ENCODE data around the gene RCCD1.

Gene RCCD1

GRCh38 chr15:90945091-90945490 is 9.6 kb upstream of the RCCD1 start:
- no peak for DNase-seq

DNA sequence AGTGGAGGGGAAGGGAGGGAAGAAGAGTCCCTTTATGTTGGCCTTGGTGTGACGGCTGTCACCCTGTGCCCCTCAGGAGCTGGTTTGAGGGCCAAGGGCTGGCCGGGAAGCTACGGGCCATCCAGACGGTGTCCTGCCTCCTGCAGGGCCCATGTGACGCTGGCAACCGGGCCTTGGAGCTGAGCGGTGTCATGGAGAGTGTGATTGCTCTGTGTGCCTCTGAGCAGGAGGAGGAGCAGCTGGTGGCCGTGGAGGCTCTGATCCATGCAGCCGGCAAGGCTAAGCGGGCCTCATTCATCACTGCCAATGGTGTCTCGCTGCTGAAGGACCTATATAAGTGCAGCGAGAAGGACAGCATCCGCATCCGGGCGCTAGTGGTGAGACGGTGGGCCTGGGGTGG is 8.1 kb upstream of the RCCD1 start:
- no peak for DNase-seq

GRCh38 chr15:90946941-90947576 is 7.6 kb upstream of the RCCD1 start:
- no peak for DNase-seq

DNA sequence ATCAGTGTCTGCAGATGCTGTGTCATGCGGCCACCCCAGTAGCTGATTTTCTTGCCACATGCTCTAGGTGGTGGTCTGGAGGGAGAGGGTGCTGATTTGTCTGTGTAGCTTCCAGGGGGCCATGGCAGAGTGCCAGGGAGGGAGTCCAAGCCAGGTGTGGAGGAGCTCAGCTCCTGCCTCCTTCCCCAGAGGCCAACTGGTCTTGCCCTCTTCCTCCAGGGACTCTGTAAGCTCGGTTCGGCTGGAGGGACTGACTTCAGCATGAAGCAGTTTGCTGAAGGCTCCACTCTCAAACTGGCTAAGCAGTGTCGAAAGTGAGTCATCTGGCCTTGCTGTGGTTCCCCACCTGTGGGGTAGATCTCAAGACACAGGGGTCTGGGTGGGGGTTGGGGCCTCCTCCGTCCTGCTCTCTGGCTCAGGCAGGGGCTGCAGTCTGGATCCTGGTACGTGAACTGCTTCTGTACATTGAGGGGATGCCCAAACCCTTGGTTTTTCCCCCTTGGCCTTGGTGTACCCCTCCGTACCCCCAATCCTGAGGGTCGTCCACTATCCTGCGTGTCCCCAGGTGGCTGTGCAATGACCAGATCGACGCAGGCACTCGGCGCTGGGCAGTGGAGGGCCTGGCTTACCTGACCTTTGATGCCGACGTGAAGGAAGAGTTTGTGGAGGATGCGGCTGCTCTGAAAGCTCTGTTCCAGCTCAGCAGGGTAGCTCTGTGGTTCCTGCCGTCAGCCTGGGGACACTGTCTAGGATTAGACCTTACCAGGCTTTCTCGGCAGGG is 6.9 kb upstream of the RCCD1 start:
- no peak for DNase-seq

DNA sequence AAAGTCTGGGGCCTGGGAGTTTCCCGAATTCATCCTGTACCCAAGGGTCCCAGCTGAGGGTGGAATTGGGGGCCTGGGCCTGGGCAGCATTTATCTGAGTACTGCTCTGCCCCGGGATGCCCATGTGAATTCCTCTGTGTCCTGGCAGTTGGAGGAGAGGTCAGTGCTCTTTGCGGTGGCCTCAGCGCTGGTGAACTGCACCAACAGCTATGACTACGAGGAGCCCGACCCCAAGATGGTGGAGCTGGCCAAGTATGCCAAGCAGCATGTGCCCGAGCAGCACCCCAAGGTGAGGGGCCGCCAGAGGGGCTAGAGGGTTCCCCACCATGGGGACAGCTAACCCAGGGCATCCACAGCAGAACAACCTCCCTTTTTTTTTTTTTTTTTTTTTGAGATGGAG is 6.2 kb upstream of the RCCD1 start:
- DNase-seq: no peak

DNA sequence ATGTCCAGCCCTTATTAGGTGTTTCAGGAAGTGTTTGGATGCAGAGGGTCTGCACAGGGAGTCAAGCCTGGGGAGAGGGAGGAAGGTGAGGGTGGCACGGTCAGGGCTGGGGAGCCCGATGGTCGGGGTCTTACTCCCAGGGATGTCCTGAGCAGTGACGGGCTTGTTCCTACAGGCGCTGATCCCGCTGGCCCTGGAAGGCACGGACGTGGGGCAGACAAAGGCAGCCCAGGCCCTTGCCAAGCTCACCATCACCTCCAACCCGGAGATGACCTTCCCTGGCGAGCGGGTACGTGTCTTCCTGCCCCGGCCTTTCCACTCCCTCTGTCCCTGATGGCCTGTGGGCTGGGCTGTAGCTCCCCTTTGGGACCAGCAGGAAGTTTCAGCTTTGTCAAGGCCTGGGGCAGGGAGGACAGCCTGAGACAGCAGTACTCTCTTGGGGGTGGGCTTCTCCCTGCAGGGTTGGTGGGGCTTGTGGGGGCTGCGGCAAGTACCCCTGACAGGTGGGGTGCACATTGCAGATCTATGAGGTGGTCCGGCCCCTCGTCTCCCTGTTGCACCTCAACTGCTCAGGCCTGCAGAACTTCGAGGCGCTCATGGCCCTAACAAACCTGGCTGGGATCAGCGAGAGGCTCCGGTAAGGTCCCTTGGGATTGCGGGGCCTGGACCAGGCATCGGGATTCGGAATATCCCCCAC is 4.6 kb upstream of the RCCD1 start:
- DNase-seq: no peak

DNA sequence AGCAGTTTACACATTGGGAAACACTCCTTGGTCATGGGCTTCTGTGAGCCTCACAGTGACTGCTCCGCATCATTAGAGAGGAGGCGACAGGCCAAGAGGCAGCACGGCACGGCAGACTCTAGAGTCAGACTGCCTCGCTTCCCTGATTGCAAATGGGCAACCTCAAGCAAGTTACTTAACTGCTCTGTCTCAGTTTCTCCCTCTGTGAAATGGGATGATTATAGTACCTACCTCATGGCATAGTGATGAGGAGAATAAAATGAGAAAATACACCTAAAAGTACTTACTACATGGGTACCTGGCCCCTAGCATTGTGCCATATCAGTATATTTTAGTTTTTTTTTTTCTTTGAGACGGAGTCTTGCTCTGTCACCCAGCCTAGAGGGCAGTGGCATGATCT is 4.0 kb upstream of the RCCD1 start:
- no peak for DNase-seq

GRCh38 chr15:90952901-90953677 is 1.6 kb upstream of the RCCD1 start:
- DNase-seq: no peak

DNA sequence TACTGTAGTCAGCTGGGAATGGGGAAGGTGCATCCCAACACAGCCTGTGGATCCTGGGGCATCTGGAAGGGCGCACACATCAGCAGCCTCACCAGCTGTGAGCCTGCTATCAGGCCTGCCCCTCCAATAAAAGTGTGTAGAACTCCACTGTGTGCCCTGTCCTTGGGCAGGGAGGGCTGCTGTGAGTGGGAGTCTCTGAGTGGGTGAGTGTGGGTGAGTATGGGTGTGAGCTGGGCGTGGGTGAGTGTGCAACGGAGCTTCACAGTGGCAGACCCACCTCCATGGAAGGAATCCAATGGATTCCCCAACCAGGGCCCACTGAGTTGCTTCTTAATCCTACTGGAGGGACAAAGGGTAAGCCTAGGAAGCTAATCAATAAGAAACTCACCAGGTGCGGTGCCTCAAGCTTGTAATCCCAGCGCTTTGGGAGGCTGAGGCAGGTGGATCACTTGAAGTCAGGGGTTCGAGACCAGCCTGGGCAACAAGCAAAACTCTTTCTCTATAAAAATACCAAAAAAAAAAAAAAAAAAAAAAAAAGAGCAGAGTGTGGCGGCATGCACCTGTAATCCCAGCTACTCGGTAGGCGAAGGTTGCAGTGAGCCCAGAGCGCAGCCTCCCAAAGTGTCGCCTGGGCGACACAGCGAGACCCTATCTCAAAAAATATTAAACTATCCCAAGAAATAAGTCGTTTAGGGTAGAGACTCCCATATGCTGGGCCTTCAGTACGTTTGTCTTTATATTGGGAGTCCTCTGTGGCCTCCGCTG is 555 bp upstream of the RCCD1 start:
- no peak for DNase-seq

GRCh38 chr15:90955624-90956273 is 1.1 kb downstream of the RCCD1 start:
- DNase-seq: peak; percentile 57

- peak; percentile 83 for DNase-seq
These were observed 1.8 kb downstream of the RCCD1 start for GRCh38 chr15:90956274-90957030.

DNA sequence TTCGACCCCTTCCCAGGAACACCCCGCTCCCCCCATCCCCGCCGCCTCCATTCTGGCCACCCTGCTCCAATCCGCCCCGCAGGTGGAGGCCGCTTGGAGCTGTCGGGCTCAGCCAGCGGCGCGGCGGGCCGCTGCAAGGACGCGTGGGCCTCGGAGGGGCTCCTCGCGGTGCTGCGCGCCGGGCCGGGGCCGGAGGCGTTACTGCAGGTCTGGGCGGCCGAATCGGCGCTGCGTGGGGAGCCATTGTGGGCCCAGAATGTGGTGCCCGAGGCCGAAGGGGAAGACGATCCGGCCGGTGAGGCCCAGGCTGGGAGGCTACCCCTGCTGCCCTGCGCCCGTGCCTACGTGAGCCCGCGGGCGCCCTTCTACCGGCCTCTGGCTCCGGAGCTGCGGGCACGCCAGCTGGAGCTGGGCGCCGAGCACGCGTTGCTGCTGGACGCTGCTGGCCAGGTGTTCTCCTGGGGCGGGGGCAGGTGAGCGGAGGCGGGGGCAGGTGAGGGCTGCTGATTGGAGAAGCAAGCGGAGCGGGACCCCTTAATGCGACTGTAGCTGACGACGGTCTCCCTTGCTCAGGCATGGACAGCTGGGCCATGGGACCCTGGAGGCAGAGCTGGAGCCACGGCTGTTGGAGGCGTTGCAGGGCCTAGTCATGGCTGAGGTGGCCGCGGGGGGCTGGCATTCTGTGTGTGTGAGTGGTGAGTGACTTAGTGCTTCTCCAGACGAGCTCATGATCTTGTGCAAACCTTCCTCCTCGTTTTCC is 2.5 kb downstream of the RCCD1 start:
- DNase-seq: no peak

DNA sequence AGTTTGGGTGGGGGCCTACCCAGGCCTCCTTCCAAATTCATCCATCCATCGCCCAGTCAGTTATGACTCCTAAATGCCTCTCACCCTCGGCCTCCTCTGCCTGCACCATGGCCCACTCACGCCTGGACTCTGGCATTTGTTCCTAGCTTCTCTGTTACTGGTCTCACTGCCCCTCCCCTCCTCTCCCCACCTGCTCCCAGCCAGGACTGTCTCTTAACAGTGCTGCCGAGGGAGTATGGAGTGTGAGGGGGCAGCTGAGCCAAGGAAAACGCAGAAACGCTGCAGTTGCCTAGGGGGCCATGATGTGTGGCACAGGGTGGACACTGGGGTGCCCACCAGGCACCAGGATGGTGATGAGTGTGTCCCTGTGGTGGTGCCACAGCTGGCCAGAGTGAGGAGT is 3.1 kb downstream of the RCCD1 start:
- no peak for DNase-seq

DNA sequence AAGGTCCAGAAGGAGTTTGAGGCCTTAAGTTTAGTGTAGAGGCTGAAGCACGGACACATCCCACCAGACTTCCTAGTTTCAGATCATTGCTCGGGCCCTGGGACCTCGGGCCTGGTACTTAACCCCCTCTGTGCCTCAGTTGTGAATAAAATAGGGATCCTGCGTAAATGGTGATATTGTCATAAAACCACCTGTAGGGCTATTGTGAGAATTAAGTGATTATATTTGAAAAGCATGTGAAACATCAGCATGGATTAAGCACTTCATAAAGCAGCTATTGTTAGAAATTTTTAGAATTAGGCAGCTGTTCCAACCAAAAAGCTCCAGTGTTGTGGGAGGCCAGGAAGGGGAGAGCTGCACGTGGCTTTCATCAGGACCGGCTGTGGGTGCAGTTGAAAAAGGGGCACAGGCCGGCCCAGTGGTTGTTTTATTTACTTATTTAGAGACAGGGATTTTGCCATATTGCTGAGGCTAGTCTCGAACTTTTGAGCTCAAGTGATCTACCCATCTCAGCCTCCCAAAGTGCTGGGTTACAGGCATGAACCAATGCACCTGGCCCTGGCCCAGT is 4.4 kb downstream of the RCCD1 start:
- DNase-seq: no peak

GRCh38 chr15:90959894-90960293 is 5.2 kb downstream of the RCCD1 start:
- DNase-seq: no peak

DNA sequence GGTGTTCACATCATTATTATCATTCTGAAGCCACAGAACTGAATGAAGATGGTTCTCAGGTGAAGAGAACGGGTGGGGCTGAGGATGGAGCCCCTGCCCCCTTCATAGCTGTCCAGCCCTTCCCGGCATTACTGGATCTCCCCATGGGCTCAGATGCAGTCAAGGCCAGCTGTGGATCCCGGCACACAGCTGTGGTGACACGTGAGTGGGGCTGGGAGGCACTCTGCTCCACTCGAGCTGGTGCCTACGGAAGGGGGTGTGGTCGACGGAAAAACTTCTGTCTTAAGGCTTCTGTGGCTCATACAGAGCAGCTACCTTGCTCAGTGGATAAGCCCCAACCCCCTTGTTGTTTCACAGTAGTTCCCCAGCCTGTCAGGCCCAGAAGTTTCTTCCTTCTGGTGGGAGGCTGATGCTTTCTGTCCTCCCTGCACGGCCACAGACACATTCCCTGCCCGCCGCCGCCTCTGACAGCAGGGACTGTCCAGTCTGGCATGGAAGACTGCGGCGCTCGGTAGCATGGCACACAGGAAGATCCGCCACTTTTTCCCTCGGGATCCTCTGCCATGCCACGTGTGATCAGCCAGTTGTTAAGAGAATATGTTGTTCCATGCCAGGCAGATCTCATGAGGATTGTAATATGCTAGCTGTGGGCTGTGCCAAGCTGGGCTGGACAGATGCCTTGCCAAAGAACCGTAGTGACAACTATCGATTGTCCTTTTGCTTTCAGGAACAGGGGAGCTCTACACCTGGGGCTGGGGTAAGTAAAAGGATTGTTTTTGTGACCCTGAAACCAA is 5.8 kb downstream of the RCCD1 start:
- DNase-seq: no peak

- no peak for DNase-seq
These were observed 7.3 kb downstream of the RCCD1 start for GRCh38 chr15:90962021-90962420.

GRCh38 chr15:90966262-90966661 is 11.6 kb downstream of the RCCD1 start:
- DNase-seq: no peak

- no peak for DNase-seq
These were observed 12.5 kb downstream of the RCCD1 start for GRCh38 chr15:90967206-90967605.

Data from hematopoietic multipotent progenitor cell treated with erythropoietin and hydrocortisone succinate and interleukin-3 and kit ligand, for 6 days (in vitro differentiated cells).